Activated CD8-positive, alpha-beta T cell treated with anti-CD3 and anti-CD28 coated beads for 36 hours (primary cell): Measurements from ENCODE around the gene SLC26A9. TPM values are rescaled to one million over a fixed set of nuclear protein-coding genes. Genes with fewer than 3 reads are reported as not detected.

Experiments
- ATAC-seq: fragments of 200-7000 bp; cut with Tn5 transposase; one replicate; pipeline ENCODE4 v1.10.0; 2021; ENCODE audit warnings: mild to moderate bottlenecking, moderate library complexity
- CTCF ChIA-PET: fragments of 350-600 bp; sonication (Branson Sonifier 250); formaldehyde crosslinking; loops from one replicate; lab custom pipeline; 2021; ENCODE audit warnings: antibody characterized with exemption; lab: Charles Lee
- POLR2A ChIA-PET: fragments of 350-600 bp; sonication (Branson Sonifier 250); formaldehyde crosslinking; loops from one replicate; lab custom pipeline; 2021; ENCODE audit warnings: antibody characterized with exemption; lab: Charles Lee
- DNase-seq: peaks from one replicate; pipeline ENCODE4 v3.0.0-alpha.2; 2020
- H3K27ac Mint-ChIP-seq: one replicate; pipeline ENCODE4 v1.8.0; 2021; ENCODE audit warnings: mild to moderate bottlenecking, mixed read lengths
- H3K27me3 Mint-ChIP-seq: one replicate; pipeline ENCODE4 v1.8.0; 2021; ENCODE audit warnings: mixed read lengths
- H3K36me3 Mint-ChIP-seq: one replicate; pipeline ENCODE4 v1.8.0; 2021; ENCODE audit warnings: low read depth, mixed read lengths
- H3K4me1 Mint-ChIP-seq: one replicate; pipeline ENCODE4 v1.8.0; 2021; ENCODE audit warnings: low read depth, mixed read lengths
- H3K4me3 Mint-ChIP-seq: one replicate; pipeline ENCODE4 v1.8.0; 2021; ENCODE audit warnings: mild to moderate bottlenecking, moderate library complexity, mixed read lengths
- H3K9me3 Mint-ChIP-seq: one replicate; pipeline ENCODE4 v1.8.0; 2021; ENCODE audit warnings: mixed read lengths
- CTCF ChIP-seq: fragments of 200-600 bp; IDR thresholded peaks from one replicate; pipeline ENCODE4 v1.8.0; 2022; ENCODE audit warnings: antibody characterized with exemption, mild to moderate bottlenecking
- intact Hi-C: fragments of 100-400 bp; cut with micrococcal nuclease; formaldehyde crosslinking; loops from one replicate; pipeline ENCODE4 v1.10.0; 2022
- total RNA-seq, 2 experiments: library from RNA; stranded (reverse); gene quantifications; one replicate each; pipeline ENCODE4 v1.2.3, GENCODE V29; 2021

Gene SLC26A9
- not detected for total RNA-seq

GRCh38 chr1:205943245-205943644 is at the start of gene SLC26A9:
TSS of gene SLC26A9 (minus strand) at chr1:205943456. CDS start at chr1:205935820, 7,636 bp downstream.
- no peak for ATAC-seq
- intact Hi-C loops: no loop called here

GRCh38 chr1:205992218-205992882 is 49.1 kb upstream of the SLC26A9 start:
- peaks cover 3% of the 10 kb centered on the region for H3K27me3 Mint-ChIP-seq
- H3K4me3 Mint-ChIP-seq: no peak overlapping the region
- DNase-seq (no peak), ATAC-seq (no peak)
- ChIA-PET POLR2A (no interaction called here), CTCF (interaction anchor here (1.2 to 3.4 kb wide), 5 partner anchors 8 to 114 kb away, joined by 5 to 24 read pairs (median 7); no protein-coding TSS in a partner anchor)
- no peaks in the 10 kb centered on the region for H3K9me3 Mint-ChIP-seq
- H3K4me1 Mint-ChIP-seq: no peaks in the 10 kb centered on the region
- intact Hi-C loops: no loop called here
- TF ChIP-seq CTCF: no peak
- no peak overlapping the region for H3K27ac Mint-ChIP-seq
- no peaks in the 10 kb centered on the region for H3K36me3 Mint-ChIP-seq

More at GRCh38 chr1:205943245-205943644, at the start of gene SLC26A9:
- Mint-ChIP-seq H3K4me3 (no peak within 1 kb of the TSS), H3K27me3 (peaks cover 8% of the 10 kb centered on the region), H3K4me1 (no peaks in the 10 kb centered on the region), H3K27ac (no peak within 1 kb of the TSS), H3K36me3 (no peaks in the 10 kb centered on the region), H3K9me3 (no peaks in the 10 kb centered on the region)
- POLR2A ChIA-PET: interaction anchor here (1.4 kb wide), 1 partner anchor 18 kb away, joined by 4 read pairs; no protein-coding TSS in a partner anchor
- DNase-seq: no peak
- CTCF ChIA-PET: interaction anchor here (5.6 kb wide), 1 partner anchor 34 kb away, joined by 26 read pairs; no protein-coding TSS in a partner anchor
- no peak for TF ChIP-seq CTCF

- Mint-ChIP-seq H3K9me3 (no peaks in the 10 kb centered on the region), H3K36me3 (no peaks in the 10 kb centered on the region), H3K27me3 (peaks cover 3% of the 10 kb centered on the region), H3K4me3 (no peak overlapping the region), H3K4me1 (no peaks in the 10 kb centered on the region), H3K27ac (no peak overlapping the region)
- ChIA-PET CTCF (interaction anchor here (0.7 to 3.4 kb wide), 5 partner anchors 12 to 115 kb away, joined by 3 to 24 read pairs (median 5); no protein-coding TSS in a partner anchor), POLR2A (no interaction called here)
- no peak for TF ChIP-seq CTCF
- intact Hi-C loops: no loop called here
- no peak for ATAC-seq
- DNase-seq: no peak
These were observed 48.0 kb upstream of the SLC26A9 start for GRCh38 chr1:205991237-205991636.

GRCh38 chr1:205990226-205990625 is 47.0 kb upstream of the SLC26A9 start:
- CTCF ChIA-PET: interaction anchor here (1.9 to 3.4 kb wide), 2 partner anchors 13 to 40 kb away, joined by 5 to 24 read pairs; no protein-coding TSS in a partner anchor
- Mint-ChIP-seq H3K4me3 (no peak overlapping the region), H3K4me1 (no peaks in the 10 kb centered on the region), H3K27ac (no peak overlapping the region), H3K36me3 (no peaks in the 10 kb centered on the region), H3K27me3 (peaks cover 3% of the 10 kb centered on the region), H3K9me3 (no peaks in the 10 kb centered on the region)
- no peak for TF ChIP-seq CTCF
- intact Hi-C loops: no loop called here
- ATAC-seq (no peak), DNase-seq (no peak)
- POLR2A ChIA-PET: interaction anchor here (0.8 kb wide), 1 partner anchor 13 kb away, joined by 3 read pairs; the partner anchor contains the start of gene RAB7B

- TF ChIP-seq CTCF: no peak
- Mint-ChIP-seq H3K9me3 (no peaks in the 10 kb centered on the region), H3K4me3 (no peak overlapping the region), H3K4me1 (no peaks in the 10 kb centered on the region), H3K27ac (no peak overlapping the region), H3K27me3 (peaks cover 3% of the 10 kb centered on the region), H3K36me3 (no peaks in the 10 kb centered on the region)
- ATAC-seq (no peak), DNase-seq (no peak)
- ChIA-PET POLR2A (interaction anchor here (0.8 kb wide), 1 partner anchor 13 kb away, joined by 3 read pairs; the partner anchor contains the start of gene RAB7B), CTCF (interaction anchor here (0.8 to 3.4 kb wide), 3 partner anchors 11 to 41 kb away, joined by 3 to 24 read pairs (median 5); no protein-coding TSS in a partner anchor)
- intact Hi-C loops: no loop called here
These were observed 46.5 kb upstream of the SLC26A9 start for GRCh38 chr1:205989786-205990185.
